Body of pancreas (tissue), 4 donors: ENCODE data around the gene TSPAN4.

ENCODE experiments used
- CTCF ChIP-seq, 7 experiments: fragments of 450-650 bp in 4 of 7; fragments of 200-600 bp in 3 of 7; sonication (generic) in 3 of 7; IDR thresholded peaks; one replicate each; pipeline ENCODE4 v1.5.1; 2016 to 2019; ENCODE audit warnings: antibody characterized with exemption in 7 of 7
- POLR2A ChIP-seq, 3 donors: fragments of 450-650 bp; IDR thresholded peaks; one replicate each; pipeline ENCODE4 v1.6.1; 2016; ENCODE audit warnings: antibody characterized with exemption in 3 of 3, mild to moderate bottlenecking in 2 of 3

- TF ChIP-seq CTCF (IDR thresholded peaks at IDR 0.05) (no peak), POLR2A (IDR thresholded peaks at IDR 0.05) (no peak)
Measured at GRCh38 chr11:860234-861104, 17.8 kb downstream of the TSPAN4 start.
